HG02943 (cell line): ENCODE results near the gene GH1.
"Not testable (repeated sequence)": the region's sequence is repeated elsewhere in the genome, so short reads cannot be mapped to it uniquely, and the experiment has no call there.

Experiments
- ATAC-seq: cut with Tn5 transposase; IDR thresholded peaks from one replicate; pipeline ENCODE4 v1.9.1; 2021; ENCODE audit warnings: mild to moderate bottlenecking, low read depth, moderate library complexity; ENCODE audit not compliant: unreplicated experiment

The GH1 gene

GRCh38 chr17:63869491-63870291 lies 48.9 kb downstream of the GH1 start:
- ATAC-seq: not testable (repeated sequence)
